Measurements from ENCODE around the gene TCAIM.

- no peak for TF ChIP-seq CUX1 (IDR thresholded peaks at IDR 0.05; ENCODE audit: insufficient replicate concordance, low read depth, low read length)
- no peak for TF ChIP-seq POLR2A (IDR thresholded peaks at IDR 0.05; ENCODE audit: low read depth, low read length)
These were observed 53.9 kb downstream of the TCAIM start for GRCh38 chr3:44392489-44392888.

Measured in GM12878 (cell line).